ENCODE data around the gene NEIL3.

GRCh38 chr4:177356921-177357320, 47.2 kb downstream of the NEIL3 start:
- TF ChIP-seq EP300 (IDR thresholded peaks at IDR 0.05) (no peak), POLR2A (IDR thresholded peaks at IDR 0.05) (no peak), POLR2AphosphoS5 (IDR thresholded peaks at IDR 0.05) (no peak)
- TF ChIP-seq, protein P1, sequence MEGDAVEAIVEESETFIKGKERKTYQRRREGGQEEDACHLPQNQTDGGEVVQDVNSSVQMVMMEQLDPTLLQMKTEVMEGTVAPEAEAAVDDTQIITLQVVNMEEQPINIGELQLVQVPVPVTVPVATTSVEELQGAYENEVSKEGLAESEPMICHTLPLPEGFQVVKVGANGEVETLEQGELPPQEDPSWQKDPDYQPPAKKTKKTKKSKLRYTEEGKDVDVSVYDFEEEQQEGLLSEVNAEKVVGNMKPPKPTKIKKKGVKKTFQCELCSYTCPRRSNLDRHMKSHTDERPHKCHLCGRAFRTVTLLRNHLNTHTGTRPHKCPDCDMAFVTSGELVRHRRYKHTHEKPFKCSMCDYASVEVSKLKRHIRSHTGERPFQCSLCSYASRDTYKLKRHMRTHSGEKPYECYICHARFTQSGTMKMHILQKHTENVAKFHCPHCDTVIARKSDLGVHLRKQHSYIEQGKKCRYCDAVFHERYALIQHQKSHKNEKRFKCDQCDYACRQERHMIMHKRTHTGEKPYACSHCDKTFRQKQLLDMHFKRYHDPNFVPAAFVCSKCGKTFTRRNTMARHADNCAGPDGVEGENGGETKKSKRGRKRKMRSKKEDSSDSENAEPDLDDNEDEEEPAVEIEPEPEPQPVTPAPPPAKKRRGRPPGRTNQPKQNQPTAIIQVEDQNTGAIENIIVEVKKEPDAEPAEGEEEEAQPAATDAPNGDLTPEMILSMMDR (IDR thresholded peaks at IDR 0.05), result no peak

Data from suprapubic skin (tissue), 4 donors.